Suprapubic skin (tissue), 4 donors: ENCODE data around the gene SLC35D3. TPM values are rescaled to one million over a fixed set of nuclear protein-coding genes. Genes with fewer than 3 reads are reported as not detected.

Experiments
- DNase-seq, 2 donors: peaks; one replicate each; pipeline ENCODE4 v3.0.0-alpha.2; 2019; ENCODE audit warnings: low spot score in 2 of 2
- H3K27ac ChIP-seq: fragments of 200-600 bp; sonication (generic); one replicate; pipeline ENCODE4 v1.5.1; 2019
- H3K27me3 ChIP-seq: fragments of 200-600 bp; sonication (generic); one replicate; pipeline ENCODE4 v1.5.1; 2019
- H3K36me3 ChIP-seq: fragments of 200-600 bp; sonication (generic); one replicate; pipeline ENCODE4 v1.5.1; 2019
- H3K4me1 ChIP-seq: fragments of 200-600 bp; sonication (generic); one replicate; pipeline ENCODE4 v1.5.1; 2019
- H3K4me3 ChIP-seq: fragments of 200-600 bp; sonication (generic); one replicate; pipeline ENCODE4 v1.5.1; 2019; ENCODE audit warnings: mild to moderate bottlenecking
- H3K9me3 ChIP-seq: fragments of 200-600 bp; sonication (generic); one replicate; pipeline ENCODE4 v1.5.1; 2019
- EP300 ChIP-seq: sonication (generic); formaldehyde crosslinking; IDR thresholded peaks from one replicate; pipeline ENCODE4 v1.6.1; 2017; ENCODE audit warnings: antibody characterized with exemption
- POLR2A ChIP-seq, 2 donors: fragments of 450-650 bp; IDR thresholded peaks; one replicate each; pipeline ENCODE4 v1.6.1; 2017; ENCODE audit warnings: antibody characterized with exemption in 2 of 2, mild to moderate bottlenecking in 2 of 2, moderate library complexity in 2 of 2
- POLR2AphosphoS5 ChIP-seq, 3 donors: sonication (generic); formaldehyde crosslinking; IDR thresholded peaks; one replicate each; pipeline ENCODE4 v1.6.1; 2017; ENCODE audit warnings: antibody characterized with exemption in 3 of 3
- WGBS: methylation state at CpG from one replicate; pipeline ENCODE4 v1.1.5; 2018; 5-methylcytosine and 5-hydroxymethylcytosine counted together
- total RNA-seq, 4 donors: library from RNA; depleted of rRNA; stranded (reverse); fragments of >200 nt; gene quantifications; one replicate each; pipeline ENCODE4 v1.1.0, GENCODE V29; 2016
- TF ChIP-seq, protein P1 (sequence below), 2 donors: fragments of 200-600 bp in 1 of 2; fragments of 450-650 bp in 1 of 2; sonication (generic) in 1 of 2; IDR thresholded peaks; one replicate each; pipeline ENCODE4 v1.5.1; 2016 to 2019; ENCODE audit warnings: antibody characterized with exemption in 2 of 2, mild to moderate bottlenecking in 1 of 2, moderate library complexity in 1 of 2

SLC35D3 gene
- total RNA-seq, 4 donors from 2014 or later, result 0.18 TPM; not detected in 3

GRCh38 chr6:136887953-136888352 is 34.1 kb upstream of the SLC35D3 start:
- H3K9me3 ChIP-seq, result no peaks in the 10 kb centered on the region
- H3K4me3 ChIP-seq, result no peak overlapping the region
- DNase-seq, result no peak
- WGBS, result 0% methylated on average over 1 of the region's 1 CpG
- no peaks in the 10 kb centered on the region for H3K36me3 ChIP-seq
- H3K27ac ChIP-seq, result no peak overlapping the region
- H3K4me1 ChIP-seq, result no peaks in the 10 kb centered on the region
- TF ChIP-seq EP300, result no peak
- TF ChIP-seq POLR2AphosphoS5 (IDR thresholded peaks at IDR 0.05), result no peak
- TF ChIP-seq, protein P1, sequence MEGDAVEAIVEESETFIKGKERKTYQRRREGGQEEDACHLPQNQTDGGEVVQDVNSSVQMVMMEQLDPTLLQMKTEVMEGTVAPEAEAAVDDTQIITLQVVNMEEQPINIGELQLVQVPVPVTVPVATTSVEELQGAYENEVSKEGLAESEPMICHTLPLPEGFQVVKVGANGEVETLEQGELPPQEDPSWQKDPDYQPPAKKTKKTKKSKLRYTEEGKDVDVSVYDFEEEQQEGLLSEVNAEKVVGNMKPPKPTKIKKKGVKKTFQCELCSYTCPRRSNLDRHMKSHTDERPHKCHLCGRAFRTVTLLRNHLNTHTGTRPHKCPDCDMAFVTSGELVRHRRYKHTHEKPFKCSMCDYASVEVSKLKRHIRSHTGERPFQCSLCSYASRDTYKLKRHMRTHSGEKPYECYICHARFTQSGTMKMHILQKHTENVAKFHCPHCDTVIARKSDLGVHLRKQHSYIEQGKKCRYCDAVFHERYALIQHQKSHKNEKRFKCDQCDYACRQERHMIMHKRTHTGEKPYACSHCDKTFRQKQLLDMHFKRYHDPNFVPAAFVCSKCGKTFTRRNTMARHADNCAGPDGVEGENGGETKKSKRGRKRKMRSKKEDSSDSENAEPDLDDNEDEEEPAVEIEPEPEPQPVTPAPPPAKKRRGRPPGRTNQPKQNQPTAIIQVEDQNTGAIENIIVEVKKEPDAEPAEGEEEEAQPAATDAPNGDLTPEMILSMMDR (IDR thresholded peaks at IDR 0.05), result no peak
- TF ChIP-seq POLR2A (IDR thresholded peaks at IDR 0.05), result no peak
- H3K27me3 ChIP-seq, result no peaks in the 10 kb centered on the region

GRCh38 chr6:136889271-136890193 is 32.6 kb upstream of the SLC35D3 start:
- no peaks in the 10 kb centered on the region for H3K4me1 ChIP-seq
- no peaks in the 10 kb centered on the region for H3K36me3 ChIP-seq
- TF ChIP-seq POLR2A (IDR thresholded peaks at IDR 0.05), result no peak
- TF ChIP-seq, protein P1 (IDR thresholded peaks at IDR 0.05), result no peak
- TF ChIP-seq EP300, result no peak
- TF ChIP-seq POLR2AphosphoS5 (IDR thresholded peaks at IDR 0.05), result no peak
- no peak overlapping the region for H3K4me3 ChIP-seq
- 75% methylated on average over 6 of the region's 6 CpGs for WGBS
- no peaks in the 10 kb centered on the region for H3K9me3 ChIP-seq
- no peaks in the 10 kb centered on the region for H3K27me3 ChIP-seq
- no peak for DNase-seq
- no peak overlapping the region for H3K27ac ChIP-seq

GRCh38 chr6:136890194-136890839 is 31.8 kb upstream of the SLC35D3 start:
- Histone ChIP-seq H3K9me3 (no peaks in the 10 kb centered on the region), H3K4me3 (no peak overlapping the region), H3K27ac (no peak overlapping the region), H3K36me3 (no peaks in the 10 kb centered on the region), H3K27me3 (no peaks in the 10 kb centered on the region), H3K4me1 (no peaks in the 10 kb centered on the region)
- TF ChIP-seq, protein P1 (IDR thresholded peaks at IDR 0.05), result no peak
- TF ChIP-seq POLR2AphosphoS5 (IDR thresholded peaks at IDR 0.05), result no peak
- TF ChIP-seq EP300, result no peak
- TF ChIP-seq POLR2A (IDR thresholded peaks at IDR 0.05), result no peak
- DNase-seq, result no peak
- WGBS, result 85% methylated on average over 4 of the region's 4 CpGs

- H3K4me1 ChIP-seq, result no peaks in the 10 kb centered on the region
- H3K36me3 ChIP-seq, result no peaks in the 10 kb centered on the region
- TF ChIP-seq POLR2A (IDR thresholded peaks at IDR 0.05) (no peak), POLR2AphosphoS5 (IDR thresholded peaks at IDR 0.05) (no peak), EP300 (no peak)
- TF ChIP-seq, protein P1 (IDR thresholded peaks at IDR 0.05), result no peak
- no peaks in the 10 kb centered on the region for H3K27me3 ChIP-seq
- H3K27ac ChIP-seq, result no peak overlapping the region
- DNase-seq, result no peak
- 90% methylated on average over 3 of the region's 3 CpGs for WGBS
- H3K9me3 ChIP-seq, result no peaks in the 10 kb centered on the region
- no peak overlapping the region for H3K4me3 ChIP-seq
Observed at GRCh38 chr6:136890986-136891385, 31.1 kb upstream of the SLC35D3 start.

DNA sequence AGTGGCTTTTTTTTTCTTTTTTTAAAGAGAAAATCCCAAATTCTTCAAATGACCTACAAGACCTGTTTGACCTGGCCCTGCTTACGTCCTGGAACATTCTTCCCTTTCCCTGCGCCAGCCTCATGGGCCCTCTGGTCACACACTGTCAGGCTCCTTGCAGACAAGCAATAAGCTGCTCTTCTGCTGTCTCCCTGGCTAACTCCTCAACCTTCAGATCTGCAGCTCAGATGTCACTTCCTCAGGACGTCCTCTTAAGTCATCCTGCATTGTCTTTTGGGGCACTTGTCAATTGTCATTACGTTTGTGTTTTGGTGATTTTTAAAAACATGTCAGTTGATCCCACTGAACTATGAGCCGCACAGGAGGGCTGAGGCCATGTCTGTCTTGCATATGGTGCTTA is 28.9 kb upstream of the SLC35D3 start:
- H3K36me3 ChIP-seq, result peaks cover 3% of the 10 kb centered on the region
- TF ChIP-seq POLR2A (IDR thresholded peaks at IDR 0.05) (no peak), EP300 (no peak), POLR2AphosphoS5 (IDR thresholded peaks at IDR 0.05) (no peak)
- TF ChIP-seq, protein P1 (IDR thresholded peaks at IDR 0.05), result no peak
- 84% methylated on average over 5 of the region's 5 CpGs for WGBS

More for the DNA sequence above, 28.9 kb upstream of the SLC35D3 start:
- Histone ChIP-seq H3K4me1 (no peaks in the 10 kb centered on the region), H3K27ac (no peak overlapping the region), H3K27me3 (no peaks in the 10 kb centered on the region), H3K4me3 (no peak overlapping the region), H3K9me3 (no peaks in the 10 kb centered on the region)
- DNase-seq, result no peak
